HG02885 (cell line): ENCODE results near the gene BTN1A1.
"Not testable (repeated sequence)": the region's sequence is repeated elsewhere in the genome, so short reads cannot be mapped to it uniquely, and the experiment has no call there.

Experiments used
- ATAC-seq: cut with Tn5 transposase; IDR thresholded peaks from one replicate; pipeline ENCODE4 v1.9.1; 2021; ENCODE audit warnings: mild to moderate bottlenecking; ENCODE audit not compliant: unreplicated experiment, poor library complexity

BTN1A1 gene

GRCh38 chr6:26500102-26500501 is at the start of gene BTN1A1:
BTN1A1 (plus strand) TSS chr6:26500303; CDS start chr6:26501287, 984 bp downstream.
- ATAC-seq = no peak

- no peak for ATAC-seq
Measured at GRCh38 chr6:26452631-26453235, 47.4 kb upstream of the BTN1A1 start.

- no peak for ATAC-seq
Measured at GRCh38 chr6:26454631-26455030, 45.5 kb upstream of the BTN1A1 start.

DNA sequence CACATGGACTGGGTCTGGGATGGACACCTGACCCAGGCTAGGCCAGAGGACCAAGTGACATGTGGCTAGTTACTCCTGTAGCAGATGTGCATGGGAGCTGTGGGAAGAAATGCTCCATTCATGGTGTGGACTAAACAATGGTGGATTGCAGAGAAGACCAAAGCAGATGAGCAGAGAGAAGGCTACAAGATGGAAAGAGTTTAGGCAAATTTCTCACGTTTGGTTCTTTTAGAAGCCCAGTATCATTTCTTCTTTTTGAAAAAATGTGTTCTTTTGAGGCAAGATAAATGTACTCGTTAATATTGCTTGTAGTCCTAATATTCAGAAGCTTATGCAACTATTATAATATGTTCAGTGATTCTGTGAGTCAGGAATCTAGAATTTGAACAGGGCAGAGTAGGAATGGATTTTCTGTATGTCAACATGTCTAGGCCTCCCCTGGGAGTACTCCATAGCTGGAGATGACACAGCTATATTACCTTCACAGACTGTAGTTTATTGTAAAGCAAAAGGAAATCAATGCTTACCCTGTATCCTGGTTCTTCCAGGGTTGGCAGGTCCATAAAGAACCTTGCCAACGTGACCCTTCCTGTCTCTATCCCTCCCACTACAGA is 44.6 kb upstream of the BTN1A1 start:
- ATAC-seq = no peak

- ATAC-seq = peak; percentile 21
Measured at GRCh38 chr6:26457264-26457805, 42.8 kb upstream of the BTN1A1 start.

DNA sequence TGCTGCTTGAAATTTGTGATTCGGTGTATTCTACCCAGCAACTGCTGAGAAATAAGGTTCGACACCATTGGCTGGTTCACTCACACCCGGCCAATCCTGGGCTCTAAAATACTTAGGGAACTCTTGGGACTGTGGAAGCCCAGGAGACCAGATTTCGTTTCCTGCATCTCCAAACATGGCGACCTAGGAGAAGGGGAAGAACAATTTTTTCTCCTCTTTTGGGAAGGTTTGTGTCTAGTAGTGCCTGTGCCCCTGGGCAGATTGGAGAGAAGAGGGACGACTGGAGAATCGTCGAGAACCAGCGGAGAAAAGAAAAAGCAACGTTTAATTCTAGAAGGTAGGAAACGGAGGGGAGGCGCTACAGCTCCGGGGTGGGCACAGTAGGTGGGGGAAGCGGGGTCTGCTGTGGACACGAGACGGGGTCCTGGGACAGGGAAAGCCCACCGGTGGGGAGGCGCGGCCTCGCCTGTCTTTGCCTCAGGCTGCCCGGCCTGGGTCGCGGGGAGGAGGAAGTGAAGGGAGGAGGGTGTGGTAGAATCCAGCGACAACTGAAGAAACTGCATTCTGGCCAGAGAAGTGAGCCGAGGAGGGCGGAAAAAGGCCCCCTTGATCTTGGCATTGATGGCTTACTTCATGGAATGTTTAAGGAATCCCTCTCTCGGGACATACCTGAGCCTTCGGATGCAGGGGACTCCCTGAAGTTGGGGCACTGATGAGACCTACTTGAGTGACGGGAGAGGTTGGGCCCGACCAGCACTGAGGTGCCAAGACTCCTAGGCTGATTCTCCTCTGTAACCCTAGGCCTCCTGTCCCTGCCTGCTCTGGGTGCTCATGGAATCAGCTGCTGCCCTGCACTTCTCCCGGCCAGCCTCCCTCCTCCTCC is 42.1 kb upstream of the BTN1A1 start, which contains the start of gene BTN2A1:
Gene BTN2A1 (plus strand): TSS at position 150 of the 883 bp plus-strand sequence. CDS start 682 bp downstream, at position 832.
- peak; percentile 98 for ATAC-seq

DNA sequence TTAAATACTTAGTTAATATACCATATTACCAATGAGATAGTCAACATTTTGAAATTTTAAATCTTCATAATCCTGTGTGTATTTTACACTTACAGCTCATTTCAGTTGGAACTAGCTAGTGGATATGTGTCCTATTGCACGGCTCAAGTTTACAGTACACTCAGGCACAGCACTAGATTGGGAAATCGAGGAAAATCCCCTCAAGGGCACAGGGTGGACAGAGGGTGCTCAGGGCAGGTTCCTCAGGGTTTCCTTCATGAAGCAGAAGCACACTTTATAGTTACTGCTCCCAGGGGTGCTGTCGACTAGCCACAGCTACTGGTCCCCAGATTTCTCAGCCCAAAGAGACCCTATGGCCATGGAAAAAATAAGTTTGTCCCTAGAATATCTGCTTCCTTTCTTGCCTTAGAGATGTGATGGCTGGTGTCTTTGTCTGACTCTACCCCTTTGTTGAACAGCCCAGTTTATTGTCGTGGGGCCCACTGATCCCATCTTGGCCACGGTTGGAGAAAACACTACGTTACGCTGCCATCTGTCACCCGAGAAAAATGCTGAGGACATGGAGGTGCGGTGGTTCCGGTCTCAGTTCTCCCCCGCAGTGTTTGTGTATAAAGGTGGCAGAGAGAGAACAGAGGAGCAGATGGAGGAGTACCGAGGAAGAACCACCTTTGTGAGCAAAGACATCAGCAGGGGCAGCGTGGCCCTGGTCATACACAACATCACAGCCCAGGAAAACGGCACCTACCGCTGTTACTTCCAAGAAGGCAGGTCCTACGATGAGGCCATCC is 40.9 kb upstream of the BTN1A1 start:
- no peak for ATAC-seq

- not testable (repeated sequence) for ATAC-seq
Measured at GRCh38 chr6:26461353-26461752, 38.8 kb upstream of the BTN1A1 start.

DNA sequence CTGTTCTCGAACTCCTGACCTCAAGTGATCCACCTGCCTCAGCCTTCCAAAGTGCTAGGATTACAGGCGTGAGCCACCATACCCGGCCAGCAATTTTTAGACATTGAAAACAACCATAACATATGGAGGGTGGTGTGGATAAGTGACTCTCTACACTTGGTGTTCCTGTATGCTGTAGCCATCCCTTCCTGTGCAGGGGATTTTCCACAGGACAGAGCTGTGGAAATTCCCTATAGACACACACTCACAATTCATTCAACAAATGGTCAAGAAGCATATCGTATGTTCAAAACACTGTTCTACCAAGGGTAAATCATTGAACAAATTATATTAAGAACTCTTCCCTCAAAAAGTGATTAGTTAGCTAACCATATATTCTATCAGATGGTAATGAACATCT is 36.1 kb upstream of the BTN1A1 start:
- ATAC-seq = no peak

DNA sequence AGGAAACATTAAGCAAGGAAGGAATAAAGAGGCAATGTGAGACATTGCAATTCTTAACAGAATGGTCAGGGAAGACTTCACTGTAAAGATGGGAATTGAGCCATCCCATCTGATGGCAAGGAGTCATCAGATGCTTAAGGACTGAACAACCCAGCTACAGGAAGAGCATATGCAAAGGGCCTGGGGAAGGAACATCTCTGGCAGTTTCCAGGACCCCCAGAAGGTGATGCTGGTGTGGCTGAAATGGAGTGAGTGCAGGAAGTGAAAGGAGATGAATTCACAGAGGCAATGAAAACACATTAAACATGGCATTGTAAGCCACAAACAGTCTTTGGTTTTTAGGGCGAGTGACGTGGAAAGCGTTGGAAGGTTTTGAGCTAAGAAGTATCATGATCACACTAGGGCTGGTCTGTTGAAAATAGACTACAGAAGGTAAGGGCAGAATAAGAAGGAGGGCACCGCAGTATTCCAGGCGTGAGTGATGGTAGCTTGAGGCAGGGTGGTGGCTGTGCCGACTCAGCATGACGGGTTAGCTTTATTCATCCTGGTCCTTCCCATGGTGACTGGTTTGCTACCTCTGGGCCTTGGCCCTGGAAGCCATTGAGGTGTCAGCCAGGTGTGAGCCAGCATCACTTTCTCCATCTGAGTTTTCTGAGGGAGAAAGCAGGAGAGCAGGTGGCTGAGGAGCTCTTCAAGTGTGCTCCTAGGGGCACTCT is 35.5 kb upstream of the BTN1A1 start:
- no peak for ATAC-seq

- ATAC-seq = no peak
Measured at GRCh38 chr6:26465776-26466175, 34.3 kb upstream of the BTN1A1 start.

DNA sequence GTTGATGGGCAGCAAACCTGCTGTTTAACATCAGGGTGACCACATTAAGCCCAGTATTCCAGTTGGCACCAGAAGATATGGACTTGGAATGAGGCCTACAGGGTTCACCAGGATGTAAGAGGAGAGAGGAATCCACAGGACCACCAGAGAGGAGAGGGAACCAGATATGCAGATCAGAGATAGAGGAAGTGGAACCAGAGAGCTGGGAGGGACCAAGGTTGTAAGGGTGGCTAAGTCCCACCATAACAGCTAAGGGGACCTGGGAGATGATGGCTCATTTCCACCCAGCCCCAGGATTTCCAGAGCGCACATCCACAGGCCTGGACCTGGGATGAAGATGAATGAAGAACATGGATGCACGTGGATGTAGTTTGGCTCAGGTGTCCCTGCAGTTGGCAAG is 31.3 kb upstream of the BTN1A1 start:
- no peak for ATAC-seq

GRCh38 chr6:26470643-26471042 is 29.5 kb upstream of the BTN1A1 start:
- no peak for ATAC-seq

DNA sequence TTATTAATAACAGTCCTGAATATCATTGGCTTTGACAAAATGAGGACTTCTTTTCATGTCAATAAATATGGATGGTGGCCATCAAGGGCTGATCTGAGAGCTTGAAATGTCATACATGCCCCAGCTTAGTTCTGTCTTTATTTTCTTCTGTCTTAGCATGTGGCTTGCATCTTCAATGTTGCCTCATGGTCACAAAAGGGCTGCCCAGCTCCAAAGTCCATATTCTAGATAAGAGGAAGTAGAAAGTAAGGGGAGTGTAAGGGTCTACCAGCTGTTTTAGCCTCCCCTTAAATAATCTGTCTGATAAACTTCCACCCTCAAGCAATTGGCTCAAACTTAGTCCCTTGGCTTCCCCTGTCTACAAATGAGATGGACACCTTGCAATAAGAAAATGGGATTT is 28.1 kb upstream of the BTN1A1 start:
- ATAC-seq = no peak

GRCh38 chr6:26472549-26473290 is 27.4 kb upstream of the BTN1A1 start:
- no peak for ATAC-seq

GRCh38 chr6:26473429-26473757 is 26.7 kb upstream of the BTN1A1 start:
- ATAC-seq = no peak

GRCh38 chr6:26473758-26474438 is 26.2 kb upstream of the BTN1A1 start:
- peak; percentile 92 for ATAC-seq

GRCh38 chr6:26474439-26474881 is 25.6 kb upstream of the BTN1A1 start:
- ATAC-seq = no peak
